ENCODE results near the gene CRTAP.

Gene CRTAP

GRCh38 chr3:33115024-33115768 lies 1.4 kb downstream of the CRTAP start:
- TF ChIP-seq CTCF (IDR thresholded peaks at IDR 0.05; ENCODE audit: low read depth, low read length) = no peak
- peak; percentile 67 for DNase-seq (ENCODE audit: extremely low read depth, low read depth)

GRCh38 chr3:33117461-33117860 lies 3.6 kb downstream of the CRTAP start:
- DNase-seq (ENCODE audit: extremely low read depth, low read depth) = no peak
- no peak for TF ChIP-seq CTCF (IDR thresholded peaks at IDR 0.05; ENCODE audit: low read depth, low read length)

- no peak for TF ChIP-seq CTCF (IDR thresholded peaks at IDR 0.05; ENCODE audit: low read depth, low read length)
- no peak for DNase-seq (ENCODE audit: extremely low read depth, low read depth)
Observed at GRCh38 chr3:33119891-33120290, 6.1 kb downstream of the CRTAP start.

GRCh38 chr3:33122991-33123390 lies 9.2 kb downstream of the CRTAP start:
- DNase-seq (ENCODE audit: extremely low read depth, low read depth) = no peak

GRCh38 chr3:33124638-33125037 lies 10.8 kb downstream of the CRTAP start:
- no peak for TF ChIP-seq CTCF (IDR thresholded peaks at IDR 0.05; ENCODE audit: low read depth, low read length)
- DNase-seq (ENCODE audit: extremely low read depth, low read depth) = no peak

More at GRCh38 chr3:33122991-33123390, 9.2 kb downstream of the CRTAP start:
- TF ChIP-seq CTCF (IDR thresholded peaks at IDR 0.05; ENCODE audit: low read depth, low read length) = no peak

GRCh38 chr3:33125840-33126239 lies 12.0 kb downstream of the CRTAP start:
- no peak for DNase-seq (ENCODE audit: extremely low read depth, low read depth)
- TF ChIP-seq CTCF (IDR thresholded peaks at IDR 0.05; ENCODE audit: low read depth, low read length) = no peak

GRCh38 chr3:33128706-33129105 lies 14.9 kb downstream of the CRTAP start:
- no peak for TF ChIP-seq CTCF (IDR thresholded peaks at IDR 0.05; ENCODE audit: low read depth, low read length)
- DNase-seq (ENCODE audit: extremely low read depth, low read depth) = no peak

All from AG09319 (cell line).